Stimulated activated CD8-positive, alpha-beta memory T cell treated with anti-CD3 and anti-CD28 coated beads, Interleukin-15, amount 100 ng/mL, for 4 hours (primary cell): ENCODE data around the gene PXDN.

Experiments
- DNase-seq, 2 donors: peaks; one replicate each; pipeline ENCODE4 v3.0.0-alpha.2; 2020; ENCODE audit warnings: low read depth in 2 of 2

The PXDN gene

DNA sequence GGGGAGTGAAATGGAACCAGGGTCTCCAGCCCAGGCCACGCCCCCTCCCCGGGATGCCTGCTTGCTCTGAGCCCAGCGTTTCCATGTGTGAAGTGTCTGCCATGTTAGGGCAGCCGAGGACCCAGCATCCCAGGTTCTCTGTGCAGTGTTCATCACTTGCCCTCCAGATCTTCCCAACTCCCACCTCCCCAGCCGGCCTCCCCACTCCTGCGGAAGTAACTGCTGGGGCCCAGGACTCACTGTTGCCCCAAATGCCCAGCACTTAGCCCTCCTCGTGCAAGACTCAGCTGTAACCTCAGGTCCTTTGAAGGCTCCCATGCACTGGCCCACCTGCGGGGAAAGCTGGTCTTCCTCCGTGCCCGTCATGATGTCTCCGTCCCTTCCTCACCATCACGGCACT lies 9.7 kb upstream of the PXDN start:
- DNase-seq = no peak

DNA sequence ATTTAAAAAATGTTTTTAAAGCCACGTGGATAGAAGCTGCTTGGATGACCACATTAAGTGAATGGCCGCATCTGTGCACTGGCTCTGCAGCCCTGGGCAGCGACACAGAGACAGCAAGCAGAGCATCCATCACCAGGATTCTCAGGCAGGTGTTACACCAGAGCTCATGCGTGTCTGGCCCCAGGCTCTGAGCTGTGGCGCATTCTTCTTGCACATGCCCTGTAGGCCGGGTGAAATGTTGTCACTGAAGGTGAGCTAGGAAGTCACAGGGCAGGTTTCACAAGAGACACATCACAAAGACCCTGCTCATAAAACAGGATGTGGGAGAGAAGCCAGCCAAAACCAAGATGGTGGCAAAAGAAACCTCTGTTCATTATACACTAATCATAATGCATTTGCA lies 8.4 kb upstream of the PXDN start:
- no peak for DNase-seq

DNA sequence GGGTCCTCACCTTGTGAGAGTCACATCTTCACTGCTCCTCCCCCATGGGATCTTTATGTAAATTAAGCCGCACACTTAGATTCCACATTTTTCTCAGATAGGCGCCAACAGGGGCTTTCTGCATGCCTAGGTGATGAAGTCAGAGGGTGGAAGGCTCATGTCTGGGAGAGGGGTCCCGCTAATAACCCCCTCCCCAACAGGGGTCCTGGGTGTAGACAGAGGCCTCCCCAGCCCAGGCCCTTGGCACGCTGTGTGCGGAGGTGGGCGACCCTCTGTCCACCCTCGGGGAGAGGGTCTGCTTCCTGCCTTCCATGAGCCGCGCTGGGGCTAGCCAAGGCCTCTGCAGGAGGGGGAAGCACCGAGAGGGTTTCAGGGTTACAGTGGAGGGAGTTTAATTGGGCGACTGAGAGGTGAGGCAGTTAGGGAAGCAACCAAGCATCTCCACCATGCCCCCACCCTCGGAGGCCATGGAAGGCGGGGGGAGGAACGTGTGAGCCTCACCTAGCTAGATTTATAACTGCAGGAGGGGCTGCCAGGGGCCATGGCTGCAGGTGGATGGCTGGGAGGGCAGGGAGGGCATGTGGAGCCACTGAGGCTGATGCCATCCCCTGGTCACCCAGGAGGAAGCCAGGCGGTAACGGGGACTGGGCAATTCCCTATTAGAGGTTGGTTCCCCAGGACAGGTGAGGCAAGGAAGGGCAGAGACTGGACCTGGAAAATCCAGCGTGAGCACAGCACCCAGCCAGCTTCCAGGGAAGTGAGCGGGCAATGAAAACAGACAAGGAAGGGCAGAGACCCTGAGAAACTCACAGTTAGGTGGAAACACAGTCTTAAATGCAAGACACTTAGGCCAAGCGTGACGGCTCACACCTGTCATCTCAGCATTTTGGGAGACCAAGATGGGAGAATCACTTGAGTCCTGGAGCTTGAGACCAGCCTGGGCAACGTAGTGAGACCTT lies 7.7 kb upstream of the PXDN start:
- no peak for DNase-seq

DNA sequence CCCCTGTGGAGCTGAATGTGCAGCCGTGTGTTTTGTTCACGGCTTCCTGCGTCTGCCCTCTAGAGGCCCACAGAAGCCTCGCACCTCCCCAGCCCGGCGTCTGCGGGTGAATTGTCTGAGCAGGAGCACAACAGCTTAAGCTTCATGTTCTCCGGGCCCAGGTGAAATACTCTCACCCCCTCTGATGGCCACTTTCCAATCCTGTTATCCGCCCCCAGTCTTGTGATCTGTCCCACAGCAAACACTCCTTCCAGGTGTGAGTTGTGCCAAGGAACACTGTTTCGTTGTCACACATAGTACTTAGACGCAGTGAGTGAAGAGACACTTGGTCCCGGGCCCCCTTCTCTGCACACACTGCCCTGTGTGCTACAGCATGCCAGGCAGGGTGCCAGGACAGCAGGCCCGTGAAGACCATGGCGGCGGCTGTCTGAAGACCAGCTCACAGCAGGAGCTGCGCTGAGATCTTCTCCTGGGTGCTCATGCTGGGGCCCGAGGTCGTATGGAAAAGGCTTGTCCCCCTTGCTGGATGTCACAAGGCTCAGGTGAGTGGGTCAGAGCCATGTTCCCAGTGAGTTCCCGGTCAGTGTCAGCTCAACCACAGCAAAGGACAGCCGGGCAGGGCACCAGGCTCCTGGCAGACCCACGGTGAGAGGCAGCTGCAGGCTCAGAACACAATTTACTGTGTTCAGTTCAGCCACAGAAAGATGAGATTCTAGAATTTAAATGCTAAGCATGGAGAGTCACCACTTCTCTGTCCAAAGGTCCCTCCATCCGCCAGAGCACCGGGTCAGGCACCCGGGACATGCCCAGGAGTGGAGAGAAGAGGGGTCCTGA lies 6.8 kb upstream of the PXDN start:
- peak in 1 of 2 donors; percentile 4 for DNase-seq

DNA sequence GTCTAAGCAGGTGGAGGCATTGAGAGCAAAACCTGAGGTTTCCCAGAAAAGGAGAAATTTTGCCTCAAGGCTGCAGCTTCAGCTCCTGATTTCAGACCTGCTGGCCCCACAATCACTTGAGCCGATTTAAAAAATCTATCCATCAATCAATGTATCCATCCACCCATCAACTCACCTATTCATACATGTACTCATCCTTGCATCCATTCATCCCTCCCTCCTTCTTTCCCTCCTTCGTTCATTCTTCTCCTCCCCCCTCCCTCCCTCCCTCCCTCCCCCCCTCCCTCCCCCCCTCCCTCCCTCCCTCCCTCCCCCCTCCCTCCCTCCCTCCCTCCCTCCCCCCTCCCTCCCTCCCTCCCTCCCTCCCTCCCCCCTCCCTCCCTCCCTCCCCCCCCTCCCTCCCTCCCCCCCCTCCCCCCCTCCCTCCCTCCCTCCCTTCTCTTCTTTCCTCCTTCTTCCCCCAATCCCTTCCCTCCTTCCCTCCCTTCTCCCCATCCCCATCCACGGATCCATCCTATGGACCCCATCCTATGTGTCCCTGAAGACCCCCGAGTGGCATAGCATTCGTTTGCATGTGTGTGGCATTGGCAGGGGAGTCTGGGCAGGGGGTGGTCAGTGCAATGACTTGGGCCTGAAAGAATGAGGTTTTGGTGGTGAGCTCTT lies 6.1 kb upstream of the PXDN start:
- no peak for DNase-seq

DNA sequence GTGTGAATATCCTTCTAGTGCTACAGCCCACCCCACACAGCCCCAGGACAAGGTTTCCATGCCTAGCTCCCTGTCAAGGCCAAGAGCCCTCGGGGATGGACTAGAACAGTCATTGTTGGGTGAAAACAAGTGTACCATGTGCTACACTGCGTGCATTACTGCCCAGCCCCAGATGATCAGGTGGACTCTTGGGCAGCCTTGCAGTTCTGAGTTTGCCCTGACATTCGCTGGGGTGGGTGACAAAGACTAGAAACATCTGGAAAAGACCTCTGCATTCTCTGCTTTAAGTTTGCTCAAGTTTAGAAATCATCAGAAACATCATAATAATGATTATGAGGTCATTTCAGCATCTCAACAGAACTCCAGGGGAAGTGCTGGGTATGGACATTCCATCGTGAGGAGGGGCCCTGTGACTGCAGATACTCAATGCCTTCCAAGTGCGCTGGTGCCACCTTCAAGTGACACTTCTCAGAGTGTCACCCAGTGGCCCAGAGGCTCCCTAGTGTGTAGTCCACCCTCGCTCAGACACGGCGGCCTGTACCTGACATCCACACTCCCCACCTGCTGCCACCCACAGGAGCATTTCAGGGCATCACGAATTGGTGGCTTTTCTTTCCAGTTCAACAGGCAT lies 5.3 kb upstream of the PXDN start:
- no peak for DNase-seq

DNA sequence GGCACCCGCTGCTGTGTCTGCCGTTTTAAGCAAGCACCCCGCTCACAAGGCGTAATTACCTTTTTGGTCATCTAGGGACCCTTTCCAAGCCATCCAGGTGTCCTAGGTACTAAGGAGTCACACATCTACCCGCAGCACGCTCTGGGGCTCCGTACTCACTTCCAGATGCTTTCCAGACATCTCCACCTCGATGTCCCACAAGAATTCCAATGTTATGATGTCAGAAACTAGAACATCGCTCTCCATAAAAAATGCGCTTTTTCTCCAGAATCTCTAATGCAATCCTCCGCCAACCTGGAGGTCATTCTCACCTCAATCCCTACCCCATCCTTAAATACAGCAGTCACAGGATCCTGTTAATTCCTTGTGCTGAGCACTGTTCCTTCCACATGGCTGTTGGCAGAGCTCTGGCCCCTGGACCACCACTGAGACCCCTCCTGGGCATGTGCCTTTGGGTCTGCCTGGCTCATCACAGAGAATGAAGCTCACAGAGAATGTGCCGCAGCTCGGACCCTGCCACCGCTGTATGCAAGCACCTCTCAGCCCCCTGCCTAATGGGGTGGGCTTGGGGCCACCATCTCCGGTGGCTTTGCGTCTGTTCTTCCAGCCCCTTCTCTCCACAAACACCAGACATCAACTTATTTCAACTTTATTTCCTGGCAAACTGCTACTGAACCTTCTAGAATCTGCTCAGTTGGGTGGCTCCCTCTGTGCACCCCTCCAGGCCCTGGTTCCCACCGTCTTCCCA lies 4.6 kb upstream of the PXDN start:
- DNase-seq = no peak

DNA sequence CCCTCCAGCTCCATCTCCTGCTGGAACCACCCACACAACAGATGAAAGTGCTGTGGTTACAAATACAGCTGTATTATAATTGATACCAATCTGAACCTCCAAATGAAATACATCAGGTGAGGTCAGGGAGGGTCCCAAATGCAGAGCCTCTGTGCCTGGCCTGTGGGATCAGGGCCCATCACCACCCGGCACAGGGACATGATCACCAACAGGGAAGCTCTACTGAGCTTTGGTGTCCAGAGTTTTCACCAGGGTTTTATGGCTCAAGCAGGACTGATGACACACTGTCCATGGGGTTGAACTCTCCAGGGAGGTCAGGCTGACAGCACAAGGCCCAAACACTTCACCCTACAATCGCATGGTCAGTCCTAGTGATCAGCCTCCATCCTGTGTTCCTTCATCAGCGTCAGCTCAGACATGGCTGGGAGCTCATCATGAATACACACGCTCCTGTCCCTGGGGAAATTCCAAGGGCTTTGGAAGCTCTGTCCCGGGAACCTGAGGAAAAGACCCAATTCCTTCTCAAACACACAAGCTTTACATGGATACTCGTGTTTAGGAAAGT lies 3.9 kb upstream of the PXDN start:
- no peak for DNase-seq

DNA sequence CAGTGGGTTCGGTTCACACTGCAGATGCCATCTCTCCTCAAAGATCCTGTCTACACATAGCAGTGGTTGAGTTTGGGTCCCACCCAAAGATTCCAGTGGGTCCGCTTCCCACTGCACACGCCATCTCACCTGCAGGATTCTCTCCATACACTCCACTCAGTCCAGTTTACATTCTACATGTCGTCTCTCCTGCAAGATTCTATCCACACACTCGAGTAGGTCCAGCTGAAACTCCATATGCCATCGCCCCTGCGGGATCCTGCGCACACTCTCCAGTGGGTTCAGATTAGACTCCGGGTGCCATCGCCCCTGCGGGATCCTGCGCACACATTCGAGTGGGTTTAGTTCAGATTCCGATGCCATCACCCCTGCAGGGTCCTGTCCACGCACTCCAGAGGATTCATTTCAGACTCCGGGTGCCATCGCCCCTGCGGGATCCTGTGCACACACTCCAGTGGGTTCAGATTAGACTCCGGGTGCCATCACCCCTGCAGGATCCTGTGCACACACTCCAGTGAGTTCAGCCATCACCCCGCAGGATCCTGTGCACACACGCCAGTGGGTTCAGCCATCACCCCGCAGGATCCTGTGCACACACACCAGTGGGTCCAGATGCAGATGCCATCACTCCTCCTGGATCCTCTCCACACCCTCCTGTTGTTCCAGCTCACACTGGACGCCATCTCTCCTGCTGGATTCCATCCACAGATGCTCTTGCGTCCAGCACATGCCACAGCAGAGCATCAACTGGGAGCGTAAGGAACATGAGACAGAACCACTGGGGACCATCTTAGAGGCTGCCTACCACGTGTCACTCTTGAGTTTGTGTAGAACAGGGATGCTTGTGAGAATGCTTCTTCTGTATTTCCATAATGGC lies 3.0 kb upstream of the PXDN start:
- no peak for DNase-seq

DNA sequence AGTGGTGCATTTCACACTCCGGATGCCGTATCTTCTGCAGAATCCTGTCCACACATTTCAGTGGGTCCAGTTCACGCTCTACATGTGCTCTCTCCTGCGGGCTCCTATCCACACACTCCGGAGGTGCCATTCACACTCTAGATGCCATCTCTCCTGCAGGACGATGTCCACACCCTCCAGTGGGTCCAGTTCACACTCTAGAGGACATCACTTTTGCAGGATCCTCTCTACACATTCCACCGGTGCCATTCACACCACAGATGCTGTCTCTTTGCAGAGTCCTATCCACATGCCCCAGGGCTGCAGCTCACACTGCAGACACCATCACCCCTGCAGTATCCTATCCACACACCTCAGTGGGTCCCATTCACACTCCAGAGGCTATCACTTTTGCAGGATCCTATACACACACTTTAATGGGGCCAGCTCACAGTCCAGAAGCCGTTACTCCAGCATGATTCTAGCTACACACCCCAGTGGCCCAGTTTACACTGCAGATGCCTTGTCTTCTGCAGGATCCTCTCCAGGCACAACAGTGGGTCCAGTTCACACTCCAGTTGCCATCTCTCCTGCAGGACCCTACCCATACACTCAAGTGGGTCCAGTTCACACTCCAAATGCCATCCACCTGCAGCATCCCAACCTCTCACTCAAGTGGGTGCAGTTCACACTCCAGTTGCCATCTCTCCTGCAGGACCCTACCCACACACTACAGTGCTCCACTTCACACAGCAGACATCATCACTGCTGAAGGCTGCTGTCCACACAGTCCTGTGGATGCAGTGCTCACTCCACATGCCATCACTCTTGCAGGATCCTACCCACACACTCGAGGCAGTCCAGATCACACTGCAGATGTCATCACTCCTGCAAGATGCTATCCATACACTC lies 2.1 kb upstream of the PXDN start:
- DNase-seq = no peak

DNA sequence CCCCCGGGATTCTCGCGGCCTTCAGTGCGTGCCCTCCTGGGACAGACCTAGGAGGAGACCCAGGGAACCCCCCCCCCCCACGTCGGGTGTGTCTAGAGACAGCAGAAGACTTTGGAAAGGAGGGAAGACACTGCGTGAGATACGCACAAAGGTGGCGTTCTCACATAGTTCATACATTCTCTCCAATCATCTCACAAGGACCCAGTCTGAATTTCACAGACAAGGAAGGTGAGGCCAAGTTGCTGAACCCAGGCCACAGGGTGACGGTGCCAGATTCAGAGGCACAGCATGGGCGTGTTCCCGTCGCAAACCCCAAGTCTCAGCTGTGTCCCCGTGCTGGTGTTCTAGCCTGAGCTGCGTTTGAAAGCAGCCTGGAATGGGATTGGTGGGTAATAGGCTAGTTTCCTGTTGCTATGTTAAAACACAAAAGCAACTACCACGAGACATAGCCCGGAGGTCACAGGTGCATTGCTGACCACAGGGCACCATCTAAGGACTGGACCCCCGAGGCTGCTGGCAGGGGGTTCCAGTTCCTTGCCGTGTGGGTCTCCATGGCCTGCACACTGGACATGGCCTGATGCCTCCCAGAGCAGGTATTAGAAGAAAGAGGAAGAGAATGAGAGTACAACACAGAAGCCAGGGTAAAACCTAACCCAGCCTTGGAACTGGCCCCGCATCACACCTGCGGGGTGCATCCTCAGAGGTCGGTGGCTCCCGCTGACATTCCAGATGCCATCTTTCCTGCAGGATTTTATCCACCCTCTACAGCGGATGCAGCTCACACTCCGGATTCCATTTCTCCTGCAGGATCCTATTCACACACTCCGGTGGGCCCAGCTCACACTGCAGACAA lies 1.1 kb upstream of the PXDN start:
- no peak for DNase-seq

DNA sequence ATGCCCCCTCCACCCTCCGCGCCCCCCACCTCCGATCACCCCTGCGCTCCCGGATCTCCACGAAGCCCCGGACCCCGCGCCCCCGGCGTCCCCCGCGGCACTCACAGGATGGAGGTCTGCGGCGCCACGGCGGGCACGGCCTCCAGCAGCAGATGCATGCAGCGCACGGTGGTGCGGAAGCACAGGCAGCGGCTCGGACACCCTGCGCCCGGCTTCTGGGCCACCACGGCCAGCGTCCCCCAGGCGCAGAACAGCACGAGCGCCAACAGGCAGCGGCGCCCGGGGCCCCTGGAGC lies 217 bp downstream of the PXDN start:
- no peak for DNase-seq

DNA sequence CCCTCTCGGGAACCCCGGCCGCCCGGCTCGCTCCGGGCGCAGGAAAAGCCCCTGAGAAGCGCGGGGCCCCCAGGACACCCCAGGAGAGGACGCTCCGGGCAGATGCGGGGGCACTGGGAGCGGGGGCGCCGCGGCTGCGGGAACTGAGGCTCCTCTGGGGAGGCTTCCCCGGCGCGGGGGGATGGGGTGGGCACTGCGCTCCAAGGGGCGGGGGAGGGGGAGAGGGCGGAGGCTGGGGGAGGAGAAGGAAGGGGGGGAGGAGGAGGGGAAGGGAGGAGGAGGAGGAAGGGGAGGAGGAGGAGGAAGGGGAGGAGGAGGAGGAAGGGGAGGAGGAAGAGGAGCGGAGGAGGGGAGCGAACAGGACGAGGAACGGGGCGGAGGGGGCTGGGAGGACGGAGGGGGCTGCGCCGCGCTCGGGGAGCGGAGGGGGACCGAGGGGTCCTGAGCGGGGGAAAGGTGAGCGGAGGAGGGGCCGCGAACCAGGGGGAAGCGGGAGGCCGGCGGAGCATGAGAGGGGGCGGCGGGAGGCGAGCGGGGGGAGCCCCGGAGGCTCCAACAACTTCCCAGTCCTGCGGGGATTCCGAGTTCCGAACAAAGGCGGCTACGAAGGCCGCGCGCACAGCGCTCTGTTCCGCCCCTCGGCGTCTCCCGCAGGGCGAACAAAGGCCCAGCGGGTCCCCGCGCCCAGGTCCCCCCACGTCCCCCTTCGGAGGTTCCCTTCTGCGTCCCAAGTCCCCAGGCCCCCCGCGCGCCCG lies 742 bp downstream of the PXDN start:
- no peak for DNase-seq

DNA sequence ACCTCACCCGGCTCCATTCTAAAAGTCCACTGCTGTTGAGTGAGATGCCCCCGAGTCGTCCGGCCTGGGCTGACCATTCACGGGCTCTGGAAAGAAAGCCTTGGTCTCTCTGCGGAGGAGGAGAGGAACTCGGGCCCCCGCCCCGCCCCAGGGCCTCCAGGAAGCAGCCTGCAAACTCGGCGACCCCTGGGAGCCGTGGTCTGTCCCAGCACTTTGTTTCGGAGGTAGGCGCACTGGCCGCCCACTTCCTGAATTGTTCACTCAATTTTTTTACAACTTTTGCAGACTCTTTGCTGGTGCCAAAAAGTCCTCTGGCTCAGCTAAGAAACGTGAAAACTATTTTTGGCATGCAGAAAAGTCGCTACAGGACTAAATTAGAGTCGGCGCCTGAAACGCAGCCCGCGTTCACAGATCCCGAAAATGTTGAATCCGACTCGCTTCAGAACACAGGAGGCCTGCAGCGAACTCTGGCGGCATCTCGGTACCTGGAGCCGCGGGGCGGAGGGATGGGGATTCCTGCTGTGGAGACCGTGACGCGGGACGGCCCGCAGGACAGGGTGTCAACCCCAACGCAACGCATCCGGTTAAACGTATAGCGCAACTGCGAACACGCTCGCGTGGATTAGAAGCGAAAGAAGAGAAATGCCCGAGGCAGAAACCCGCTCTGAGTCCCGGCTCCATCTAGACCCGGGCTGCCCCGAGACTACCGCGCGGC lies 1.5 kb downstream of the PXDN start:
- DNase-seq = no peak

DNA sequence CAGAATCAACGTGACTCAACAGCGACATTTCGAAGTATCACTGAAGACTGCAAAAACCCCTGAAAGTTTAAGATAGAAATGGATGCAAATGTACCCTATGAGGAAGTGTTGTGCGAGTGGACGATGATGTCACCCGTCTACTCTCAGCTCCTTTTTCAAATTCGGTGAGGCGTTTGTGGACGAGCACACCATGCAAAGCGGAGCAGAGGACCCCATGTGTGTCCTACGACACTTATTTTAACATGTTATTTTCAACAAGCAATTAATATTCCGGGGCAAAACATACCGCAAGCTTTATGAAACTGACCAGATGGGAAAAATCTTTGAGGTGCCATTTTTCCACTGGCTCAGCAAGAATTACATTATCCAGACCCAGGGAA lies 2.0 kb downstream of the PXDN start:
- DNase-seq = no peak

DNA sequence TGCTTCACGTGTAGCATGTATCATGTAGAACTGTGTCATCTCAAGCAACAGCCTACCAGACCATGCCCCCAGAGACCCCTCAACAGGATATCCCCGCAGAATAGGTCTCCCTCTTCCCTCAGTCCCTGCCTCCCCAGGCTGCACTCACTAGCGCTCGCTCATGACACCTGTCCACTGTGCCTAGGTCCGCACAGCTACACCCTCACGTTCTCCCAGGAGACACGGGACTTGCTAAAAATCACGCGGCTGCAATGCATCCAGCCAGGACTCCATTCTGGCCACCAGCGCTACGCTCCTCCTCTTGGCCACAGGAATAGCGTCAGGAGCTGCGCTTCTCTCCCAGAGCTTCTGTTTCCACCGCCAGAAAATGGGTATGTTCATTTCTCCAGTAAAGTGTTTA lies 2.5 kb downstream of the PXDN start:
- no peak for DNase-seq
